ENCODE results near the gene KIF7. TPM values are rescaled to one million over a fixed set of nuclear protein-coding genes. Genes with fewer than 3 reads are reported as not detected.

Gene KIF7
- total and polyA plus RNA-seq, 2 of the 8 experiments (the other 6 are each of a cell fraction or from before 2014, with no cell fraction given): 4.9 to 14.0 TPM

DNA sequence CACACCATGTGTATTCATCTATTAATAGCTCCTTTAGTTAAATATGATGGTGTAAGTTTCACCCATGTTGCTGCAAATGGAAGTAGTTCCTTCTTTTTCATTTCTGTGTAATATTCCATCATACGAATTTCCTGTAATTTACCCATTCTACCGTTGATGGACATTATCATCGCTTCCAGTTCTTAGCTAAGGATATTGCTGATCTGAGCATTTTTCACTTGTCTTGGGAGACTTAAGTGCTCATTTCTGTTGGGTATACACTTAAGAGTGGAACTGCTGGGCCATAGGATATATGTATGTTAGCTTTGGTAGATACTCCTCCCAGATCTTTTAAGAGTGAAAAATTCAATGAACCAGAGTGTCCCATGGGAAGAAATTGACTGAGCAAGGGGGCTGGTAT lies 12.9 kb upstream of the KIF7 start:
- no peak overlapping the region for H3K9ac ChIP-seq (replicated peaks in 1 of 4; ENCODE audit: extremely low read depth in 1 of 4, low read depth in 3 of 4, low read length in 3 of 4)
- H2BK12ac ChIP-seq (ENCODE audit: low read depth, low read length): no peak overlapping the region
- ChIA-PET POLR2A (ENCODE audit: partially characterized antibody) (no interaction called here), CTCF (ENCODE audit: partially characterized antibody) (interaction anchor here (0.9 to 1.4 kb wide), 8 partner anchors 11 to 207 kb away, joined by 3 to 5 read pairs (median 3); partner anchors contain the start of gene PLIN1)
- H3K79me2 ChIP-seq (ENCODE audit: control insufficient read depth in 1 of 2, insufficient read depth in 2 of 2, low read length in 2 of 2): no peaks in the 10 kb centered on the region
- no peak overlapping the region for H2BK5ac ChIP-seq (ENCODE audit: low read depth, low read length)
- H4K8ac ChIP-seq (ENCODE audit: extremely low read depth, insufficient read depth, low read length): no peak overlapping the region
- WGBS, 2 experiments (ENCODE audit: extremely low coverage in 1 of 2, insufficient coverage in 1 of 2, insufficient read length in 1 of 2, insufficient replicate concordance in 2 of 2, low coverage in 1 of 2, low lambda C conversion rate in 2 of 2, missing lambda C conversion rate in 1 of 2): 87% methylated on average over 3 of the region's 3 CpGs; no CpG with 5 or more reads in 1 of the 2 experiments
- H3K14ac ChIP-seq (ENCODE audit: insufficient read length): no peak overlapping the region
- H4K20me1 ChIP-seq (replicated peaks in 1 of 2; ENCODE audit: control insufficient read depth in 1 of 2, insufficient read depth in 2 of 2, low read length in 2 of 2): no peaks in the 10 kb centered on the region
- no peak overlapping the region for H2BK20ac ChIP-seq (ENCODE audit: low read length)
- H3K9me3 ChIP-seq (ENCODE audit: insufficient read depth in 2 of 2, low read depth in 1 of 2, low read length in 1 of 2): no peaks in the 10 kb centered on the region
- no peak overlapping the region for H3K4me2 ChIP-seq (ENCODE audit: insufficient read depth in 1 of 2, low read depth in 2 of 2, low read length in 2 of 2)
- peaks cover 0 to 11% (median 7%) of the 10 kb centered on the region in 4 experiments; a peak in 6 of 7 replicates for H3K4me1 ChIP-seq (replicated peaks in 1 of 4; ENCODE audit: control insufficient read depth in 3 of 4, insufficient read depth in 4 of 4, low read length in 3 of 4)
- H3K23me2 ChIP-seq (ENCODE audit: low read depth, low read length): no peaks in the 10 kb centered on the region; the same call in 1 of the 2 replicates
- H2BK120ac ChIP-seq (replicated peaks; ENCODE audit: low read depth, low read length): no peak overlapping the region
- H2AK5ac ChIP-seq (ENCODE audit: low read depth, low read length): no peak overlapping the region
- DNase-seq (ENCODE audit: low read depth in 1 of 2, low spot score in 2 of 2) (no peak), FAIRE-seq (no peak)
- H2AFZ ChIP-seq (ENCODE audit: low read length): no peak overlapping the region
- no peak overlapping the region for H4K91ac ChIP-seq (replicated peaks; ENCODE audit: insufficient read length, low read length)
- no peaks in the 10 kb centered on the region for H3K36me3 ChIP-seq (ENCODE audit: control insufficient read depth in 2 of 4, insufficient read depth in 4 of 4, low read length in 3 of 4)
- H3K79me1 ChIP-seq (ENCODE audit: low read depth, low read length): no peaks in the 10 kb centered on the region
- H3K4me3 ChIP-seq (ENCODE audit: extremely low read depth in 1 of 4, insufficient read depth in 2 of 4, low read depth in 3 of 4, low read length in 4 of 4): no peak overlapping the region
- no peak overlapping the region for H4K5ac ChIP-seq (ENCODE audit: insufficient read length, low read depth, low read length)
- no peak overlapping the region for H3K4ac ChIP-seq (replicated peaks; ENCODE audit: insufficient read length, low read depth, low read length)
- peaks cover 0 to 20% (median 12%) of the 10 kb centered on the region in 4 experiments; a peak in 5 of 7 replicates for H3K27me3 ChIP-seq (replicated peaks in 1 of 4; ENCODE audit: control insufficient read depth in 3 of 4, extremely low read depth in 1 of 4, insufficient read depth in 3 of 4, low read length in 3 of 4)
- no peak overlapping the region for H3K23ac ChIP-seq (ENCODE audit: insufficient read length)
- H3K56ac ChIP-seq (replicated peaks; ENCODE audit: insufficient read length, low read depth, low read length): no peak overlapping the region
- H3K18ac ChIP-seq (ENCODE audit: extremely low read depth, low read length): no peak overlapping the region
- TF ChIP-seq JUND (IDR thresholded peaks at IDR 0.05; ENCODE audit: low read length) (no peak), SP4 (IDR thresholded peaks at IDR 0.05; ENCODE audit: low read length) (no peak), JUN (IDR thresholded peaks at IDR 0.05; ENCODE audit: low read depth, low read length) (no peak), POLR2AphosphoS5 (IDR thresholded peaks at IDR 0.05; ENCODE audit: low read depth, low read length) (no peak)
- TF ChIP-seq, protein P1, sequence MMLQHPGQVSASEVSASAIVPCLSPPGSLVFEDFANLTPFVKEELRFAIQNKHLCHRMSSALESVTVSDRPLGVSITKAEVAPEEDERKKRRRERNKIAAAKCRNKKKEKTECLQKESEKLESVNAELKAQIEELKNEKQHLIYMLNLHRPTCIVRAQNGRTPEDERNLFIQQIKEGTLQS (IDR thresholded peaks at IDR 0.05; ENCODE audit: insufficient read depth, low read depth, low read length): no peak
- no peak overlapping the region for H3K27ac ChIP-seq (ENCODE audit: low read depth, low read length)
- no peak overlapping the region for H2BK15ac ChIP-seq (ENCODE audit: low read length)
